Measurements from ENCODE around the gene GGA1.
"Not testable (repeated sequence)": the region's sequence is repeated elsewhere in the genome, so short reads cannot be mapped to it uniquely, and the experiment has no call there.

The GGA1 gene

DNA sequence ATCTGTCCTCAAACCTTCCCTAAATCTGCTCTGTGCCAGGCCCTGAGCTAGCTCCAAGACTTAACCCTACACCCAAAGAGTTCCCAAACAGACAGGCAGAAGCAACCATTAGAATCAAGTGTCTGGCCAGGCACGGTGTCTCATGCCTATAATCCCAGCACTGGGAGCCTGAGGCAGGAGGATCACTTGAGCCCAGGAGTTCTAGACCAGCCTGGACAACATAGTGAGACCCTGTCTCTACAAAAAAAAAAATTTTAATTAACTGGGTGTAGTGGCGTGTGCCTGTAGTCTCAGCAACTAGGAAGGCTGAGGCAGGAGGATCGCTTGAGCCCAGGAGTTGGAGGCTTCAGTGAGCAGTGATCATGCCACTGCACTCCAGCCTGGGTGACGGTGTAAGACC, 47.9 kb downstream of the GGA1 start:
- DNase-seq: not testable (repeated sequence)

- no peak for DNase-seq
These were observed 49.0 kb downstream of the GGA1 start for GRCh38 chr22:37657590-37658132.

DNA sequence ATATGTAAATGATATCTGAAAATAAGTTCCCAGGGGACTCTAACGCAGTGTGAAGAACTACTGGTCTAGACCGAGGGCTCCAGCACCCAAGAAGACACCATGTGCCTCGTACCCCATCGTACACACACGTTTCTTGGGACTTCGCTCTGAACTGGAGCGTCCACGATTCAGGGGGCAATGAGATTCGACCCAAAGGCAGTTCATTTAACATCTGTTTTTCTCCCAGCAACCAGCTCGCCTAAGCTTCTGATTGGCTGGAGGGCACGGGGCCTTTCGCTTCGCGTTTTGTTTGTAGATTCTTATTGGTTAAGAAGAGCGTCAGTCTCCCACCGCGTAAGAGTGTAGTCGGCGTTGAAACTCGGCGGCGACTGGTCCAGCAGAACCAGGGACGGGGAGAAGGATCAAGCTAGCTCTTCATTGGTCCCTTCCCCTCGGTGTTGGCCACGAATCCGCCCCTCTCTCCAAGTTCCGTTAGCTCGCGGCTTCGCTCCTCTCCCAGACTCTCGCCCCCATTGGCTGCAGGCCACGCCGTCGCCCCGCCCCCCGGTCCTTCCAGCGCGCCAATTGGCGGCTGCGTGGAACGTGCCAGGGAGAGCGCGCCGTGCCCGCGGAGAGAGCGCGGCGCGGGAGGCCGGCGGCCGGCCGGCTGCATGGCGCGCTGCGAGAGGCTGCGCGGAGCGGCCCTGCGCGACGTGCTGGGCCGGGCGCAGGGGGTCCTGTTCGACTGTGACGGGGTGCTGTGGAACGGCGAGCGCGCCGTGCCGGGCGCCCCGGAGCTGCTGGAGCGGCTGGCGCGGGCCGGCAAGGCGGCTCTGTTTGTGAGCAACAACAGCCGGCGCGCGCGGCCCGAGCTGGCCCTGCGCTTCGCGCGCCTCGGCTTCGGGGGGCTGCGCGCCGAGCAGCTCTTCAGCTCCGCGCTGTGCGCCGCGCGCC, 49.8 kb downstream of the GGA1 start, which contains the start of gene PDXP:
TSS of gene PDXP (plus strand) at position 591 of the 933 bp plus-strand sequence. CDS start at position 651, 60 bp downstream.
- peak; percentile 95 for DNase-seq

DNA sequence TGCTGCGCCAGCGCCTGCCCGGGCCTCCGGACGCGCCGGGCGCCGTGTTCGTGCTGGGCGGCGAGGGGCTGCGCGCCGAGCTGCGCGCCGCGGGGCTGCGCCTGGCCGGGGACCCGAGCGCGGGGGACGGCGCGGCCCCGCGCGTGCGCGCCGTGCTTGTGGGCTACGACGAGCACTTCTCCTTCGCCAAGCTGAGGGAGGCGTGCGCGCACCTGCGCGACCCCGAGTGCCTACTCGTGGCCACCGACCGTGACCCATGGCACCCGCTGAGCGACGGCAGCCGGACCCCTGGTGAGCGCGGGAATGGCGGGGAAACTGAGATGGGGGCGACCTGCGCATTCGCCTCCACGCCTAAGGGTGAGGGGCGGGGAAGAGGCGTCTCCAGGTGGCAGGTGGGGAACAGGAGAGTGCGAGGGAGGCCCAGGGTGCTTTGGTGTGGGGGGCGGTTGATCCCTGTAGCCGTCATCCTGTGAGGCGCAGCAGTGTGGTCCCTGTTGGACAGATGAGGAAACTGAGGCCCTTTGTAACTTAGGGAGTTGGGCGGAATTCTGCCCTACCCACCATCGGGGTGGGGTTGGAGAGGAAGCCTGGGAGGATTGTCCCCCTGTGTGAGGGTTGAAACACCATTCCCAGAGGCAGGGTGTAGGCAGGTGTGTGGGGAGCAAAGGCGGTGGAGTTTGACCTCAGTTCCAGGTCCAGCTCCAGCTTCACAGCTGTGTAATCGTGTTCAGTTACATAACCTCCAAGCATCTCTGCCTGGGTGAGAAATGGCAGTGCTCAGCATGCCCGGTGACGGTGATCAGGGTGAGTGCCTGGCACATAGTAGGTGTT, 50.6 kb downstream of the GGA1 start:
- no peak for DNase-seq

GRCh38 chr22:37659897-37660708, 51.5 kb downstream of the GGA1 start:
- no peak for DNase-seq

- no peak for DNase-seq
These were observed 52.0 kb downstream of the GGA1 start for GRCh38 chr22:37660709-37661045.

DNA sequence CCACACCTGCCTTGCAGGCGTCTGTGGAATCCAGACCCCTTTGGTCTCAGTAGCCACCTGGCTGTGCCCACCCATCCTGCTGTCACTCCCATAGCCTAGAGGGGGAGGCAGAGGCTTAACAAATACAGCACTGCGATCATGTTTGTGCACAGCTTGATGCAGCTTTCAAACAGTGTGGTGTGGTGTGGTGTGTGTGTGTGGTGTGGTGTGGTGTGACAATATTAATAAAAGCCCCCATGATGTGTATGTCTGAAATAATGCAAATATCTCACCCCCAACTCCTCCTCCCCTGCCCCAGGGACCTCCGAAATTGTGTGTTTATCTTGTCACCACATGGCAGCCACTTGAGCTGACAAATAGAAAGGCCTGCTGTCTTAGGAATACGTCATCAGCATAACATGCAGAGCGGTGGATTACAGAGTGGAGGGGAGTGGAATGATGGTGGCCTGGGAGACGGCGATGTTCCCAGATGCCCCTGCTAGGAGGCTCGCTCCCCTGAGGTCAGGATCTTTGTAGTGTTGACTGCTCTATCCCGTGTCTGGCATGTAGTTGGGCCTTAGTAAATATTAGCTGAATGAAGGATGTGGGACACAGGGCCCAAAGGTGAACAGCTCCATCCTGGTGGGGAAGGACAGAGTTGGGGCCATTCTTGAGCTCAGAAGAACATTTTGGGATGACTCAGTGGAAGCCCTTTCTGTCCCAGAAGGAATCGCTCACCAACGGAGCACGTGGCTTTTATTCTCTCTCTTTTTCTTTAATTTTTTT, 52.7 kb downstream of the GGA1 start:
- DNase-seq: no peak

GRCh38 chr22:37662039-37662438, 53.4 kb downstream of the GGA1 start:
- no peak for DNase-seq

DNA sequence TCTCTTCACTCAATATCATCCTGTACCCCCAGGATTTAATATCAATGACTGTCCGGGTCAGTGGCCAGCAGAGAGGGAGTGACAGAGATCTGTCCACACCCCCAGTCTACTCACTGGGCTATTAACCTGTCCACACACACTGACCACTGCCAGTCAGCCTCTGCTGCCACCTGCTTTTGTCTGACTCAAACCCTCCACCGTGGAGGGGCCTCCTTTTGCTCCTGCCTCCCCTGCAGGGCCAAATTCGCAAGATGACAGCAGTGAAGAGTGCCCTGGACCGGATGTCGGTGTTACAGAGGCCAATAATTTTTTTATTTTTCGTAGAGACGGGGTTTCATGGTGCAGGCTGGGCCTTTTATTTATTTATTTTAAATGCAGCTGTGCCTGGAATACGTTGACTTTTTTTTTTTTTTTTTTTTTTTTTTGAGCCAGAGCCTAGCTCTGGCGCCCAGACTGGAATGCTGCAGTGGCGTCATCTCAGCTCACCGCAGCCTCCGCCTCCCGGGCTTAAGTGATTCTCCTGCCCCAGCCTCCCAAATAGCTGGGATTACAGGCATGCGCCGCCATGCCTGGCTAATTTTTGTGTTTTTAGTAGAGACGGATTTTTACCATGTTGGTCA, 55.0 kb downstream of the GGA1 start:
- DNase-seq: no peak

DNA sequence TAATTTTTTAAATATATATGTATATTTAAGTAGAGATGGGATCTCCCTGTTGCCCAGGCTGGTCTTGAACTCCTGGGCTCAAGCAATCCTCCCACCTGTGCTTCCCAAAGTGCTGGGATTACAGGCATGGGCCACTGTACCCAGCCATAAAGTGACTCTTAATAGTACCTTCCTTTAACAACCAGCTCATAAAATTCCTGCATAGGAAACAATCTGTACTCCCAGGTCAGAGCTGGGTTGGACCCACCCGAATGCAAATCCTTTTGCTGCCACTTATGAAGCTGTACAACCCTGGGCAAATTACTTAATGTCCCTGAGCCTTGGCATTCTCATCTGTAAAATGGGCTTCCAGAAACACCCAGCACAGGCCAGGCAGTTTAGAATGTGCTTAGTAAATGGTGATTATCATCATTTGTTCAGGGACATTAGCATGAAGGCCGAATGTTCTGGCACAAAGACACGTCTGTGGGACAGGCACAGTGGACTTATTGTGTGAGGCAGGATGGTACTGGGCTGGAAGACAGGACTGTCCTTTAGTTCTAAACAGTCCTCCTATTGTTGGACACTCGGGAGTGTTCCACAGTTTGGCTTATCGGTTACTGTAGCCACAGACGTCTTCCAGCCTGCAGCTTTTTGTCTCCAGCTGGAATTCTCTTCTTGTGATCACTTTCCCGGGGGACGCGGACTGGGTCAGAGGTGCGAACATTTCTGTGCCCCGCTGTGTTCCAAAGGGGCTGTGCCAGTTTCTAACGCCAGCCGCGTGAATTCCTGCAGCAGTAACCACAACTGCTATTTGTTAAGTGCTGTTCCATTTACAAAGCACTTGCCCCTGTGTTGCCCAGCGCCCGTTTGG, 55.8 kb downstream of the GGA1 start:
- no peak for DNase-seq

- DNase-seq: no peak
These were observed 56.9 kb downstream of the GGA1 start for GRCh38 chr22:37665487-37665886.

DNA sequence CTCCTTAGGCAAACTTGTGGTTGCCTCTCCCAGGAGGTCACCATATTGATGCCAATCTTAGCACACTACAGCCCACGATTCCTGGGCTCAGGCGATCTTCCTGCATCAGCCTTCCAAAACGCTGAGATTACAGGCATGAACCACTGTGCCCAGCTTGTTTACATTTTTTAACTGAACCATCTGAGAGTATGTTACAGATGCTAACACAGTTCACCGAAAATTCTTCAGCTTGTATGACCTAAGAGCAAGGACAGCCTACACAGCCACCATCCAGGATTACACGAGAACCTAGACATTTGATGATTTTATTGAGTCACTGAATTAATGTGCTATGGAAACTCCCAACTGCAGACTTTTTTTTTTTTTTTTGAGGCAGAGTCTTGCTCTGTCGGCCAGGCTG, 61.0 kb downstream of the GGA1 start:
- DNase-seq: no peak

DNA sequence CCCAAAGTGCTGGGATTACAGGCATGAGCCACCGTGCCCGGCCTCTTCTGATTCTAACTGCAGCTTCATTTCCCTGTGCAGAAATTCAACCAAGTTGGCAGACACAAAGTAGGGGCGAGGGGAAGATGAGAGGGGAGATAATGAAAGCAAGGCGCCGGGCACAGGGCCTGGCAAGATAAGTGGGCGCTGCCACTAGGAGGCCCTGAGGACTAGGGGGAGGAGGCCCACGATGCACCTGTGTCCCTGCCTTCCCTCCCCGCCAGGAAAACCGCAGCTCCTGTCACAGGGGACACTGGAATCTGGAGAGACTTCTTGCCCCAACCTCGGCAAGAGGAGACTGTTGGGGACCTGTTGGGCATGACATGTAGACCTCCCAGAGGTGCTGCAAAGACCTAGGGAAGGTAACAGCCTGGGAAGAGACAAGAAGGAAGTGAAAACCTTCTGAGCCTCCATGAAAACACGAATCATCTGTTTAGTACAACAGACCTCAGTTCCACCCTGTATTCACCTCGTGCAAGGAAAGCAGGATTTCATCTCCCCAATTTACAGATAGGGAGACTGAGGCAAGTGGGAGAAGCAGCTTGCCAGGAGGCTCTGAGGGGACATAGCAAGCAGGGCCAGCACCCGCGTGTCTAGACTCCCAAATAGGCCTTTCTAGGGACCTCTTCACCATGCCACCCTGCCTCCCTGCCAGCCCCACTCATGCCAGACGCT, 63.7 kb downstream of the GGA1 start:
- no peak for DNase-seq

- DNase-seq: no peak
These were observed 64.4 kb downstream of the GGA1 start for GRCh38 chr22:37672920-37673455.

GRCh38 chr22:37674248-37674647, 65.6 kb downstream of the GGA1 start:
- no peak for DNase-seq

GRCh38 chr22:37674951-37675929, 66.6 kb downstream of the GGA1 start, which contains the start of gene LGALS1:
Gene LGALS1, plus strand, starts transcription at chr22:37675636. Its CDS starts 67 bp downstream, at chr22:37675703.
- no peak for DNase-seq

DNA sequence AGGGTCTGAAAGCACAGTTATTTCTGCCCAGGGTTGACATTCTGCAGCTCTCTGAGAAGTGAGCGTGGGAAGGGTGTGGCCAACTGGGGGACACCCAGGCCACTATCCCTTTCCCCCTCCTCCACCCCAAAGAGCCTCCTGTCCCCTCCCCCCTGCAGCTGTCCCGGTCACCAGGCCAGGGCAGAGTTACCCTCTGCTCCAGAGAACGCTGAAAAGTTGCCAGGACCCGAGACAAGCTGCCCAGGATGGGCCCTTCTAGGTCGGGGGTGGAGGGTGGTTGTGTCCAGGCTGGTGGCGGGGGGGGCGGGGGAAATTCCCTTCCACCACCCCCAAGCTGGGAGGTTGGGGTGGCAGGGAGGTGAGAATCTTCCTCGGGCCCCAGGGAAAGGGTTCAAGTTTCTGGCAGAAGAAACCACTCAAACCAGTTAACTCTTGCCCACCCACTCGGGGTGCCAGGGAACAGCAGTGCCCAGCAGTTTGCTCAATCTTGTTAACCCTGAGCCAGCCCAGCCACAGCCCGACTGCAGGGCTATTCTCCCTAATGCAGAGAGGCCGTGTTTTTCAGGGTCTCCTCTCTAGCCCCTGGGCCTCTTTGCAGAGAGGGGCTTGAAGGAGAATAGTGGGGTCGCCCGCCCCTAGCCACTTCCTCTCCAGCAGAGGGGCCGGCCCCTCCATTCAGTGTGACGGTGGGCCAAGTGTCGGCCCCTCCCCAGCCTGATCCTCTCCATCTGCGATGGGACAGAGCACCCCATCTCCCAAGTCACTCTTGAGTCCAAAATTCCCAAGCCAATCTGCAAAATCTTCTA, 67.5 kb downstream of the GGA1 start:
- DNase-seq: no peak

Data from NCI-H1417 treated with DMSO at 0.1 percent for 48 hours (cell line).